HL-60 (cell line): ENCODE data around the gene OSMR.

Experiments
- GABPA ChIP-seq: IDR thresholded peaks from 2 replicates; pipeline ENCODE4 v1.6.1; 2012; ENCODE audit warnings: low read depth
- POLR2AphosphoS5 ChIP-seq: IDR thresholded peaks from 2 replicates; pipeline ENCODE4 v1.6.1; 2012; ENCODE audit warnings: low read depth

- TF ChIP-seq GABPA (no peak), POLR2AphosphoS5 (no peak)
Measured at GRCh38 chr5:38867032-38867398, 21.2 kb downstream of the OSMR start.
